A549 (cell line): ENCODE measurements around the gene NUP58.

Experiments used
- BHLHE40 ChIP-seq: IDR thresholded peaks from 2 replicates; pipeline ENCODE4 v1.6.1; 2012; ENCODE audit warnings: low read depth, low read length, inconsistent platforms
- CTCF ChIP-seq: fragments of >200 bp; sonication (Bioruptor Twin); formaldehyde crosslinking; IDR thresholded peaks from 3 replicates; pipeline ENCODE4 v1.5.1; 2016
- ELK1 ChIP-seq: fragments of 150-350 bp; IDR thresholded peaks from 2 replicates; pipeline ENCODE4 v1.6.1; 2014; ENCODE audit warnings: low read depth, mild to moderate bottlenecking, low read length
- ESRRA ChIP-seq: fragments of 150-350 bp; IDR thresholded peaks from 2 replicates; pipeline ENCODE4 v1.6.1; 2014; ENCODE audit warnings: mild to moderate bottlenecking, low read length, borderline replicate concordance
- KDM5A ChIP-seq: fragments of 200-600 bp; sonication (generic); IDR thresholded peaks from 2 replicates; pipeline ENCODE4 v1.6.1; 2016; ENCODE audit warnings: antibody characterized with exemption, mild to moderate bottlenecking
- MAFK ChIP-seq: fragments of 450-650 bp; IDR thresholded peaks from 2 replicates; pipeline ENCODE4 v1.6.1; 2014; ENCODE audit not compliant: partially characterized antibody
- MYC ChIP-seq: IDR thresholded peaks from 2 replicates; pipeline ENCODE4 v1.6.1; 2012; ENCODE audit warnings: mild to moderate bottlenecking, inconsistent platforms, low read length, improper control_type of control experiment, borderline replicate concordance
- RAD21 ChIP-seq, 2 experiments: fragments of >200 bp in 1 of 2; sonication (Bioruptor Twin) in 1 of 2; formaldehyde crosslinking in 1 of 2; IDR thresholded peaks in 1 of 2; conservative IDR thresholded peaks in 1 of 2; 2 replicates in 1 of 2; 3 replicates in 1 of 2; pipeline ENCODE4 v1.6.1; 2012 to 2018; ENCODE audit warnings: inconsistent platforms in 1 of 2
- REST ChIP-seq: fragments of 200-600 bp; sonication (generic); IDR thresholded peaks from 2 replicates; pipeline ENCODE4 v1.6.1; 2016; ENCODE audit warnings: antibody characterized with exemption, mild to moderate bottlenecking, moderate library complexity
- RFX5 ChIP-seq: fragments of 450-650 bp; IDR thresholded peaks from 2 replicates; pipeline ENCODE4 v1.7.1; 2014; ENCODE audit warnings: antibody characterized with exemption, mild to moderate bottlenecking, moderate library complexity
- SREBF2 ChIP-seq: fragments of 450-650 bp; IDR thresholded peaks from 2 replicates; pipeline ENCODE4 v1.6.1; 2014; ENCODE audit warnings: mild to moderate bottlenecking, moderate library complexity
- USF2 ChIP-seq: fragments of 450-650 bp; IDR thresholded peaks from 2 replicates; pipeline ENCODE4 v1.6.1; 2014; ENCODE audit warnings: antibody characterized with exemption

GRCh38 chr13:25353344-25353743 is 51.9 kb downstream of the NUP58 start:
- TF ChIP-seq RAD21 (conservative IDR thresholded peaks at IDR 0.05 in 1 of 2, IDR thresholded peaks at IDR 0.05 in 1 of 2), result no peak
- TF ChIP-seq CTCF, result no peak
- TF ChIP-seq RFX5, result no peak
- TF ChIP-seq MAFK, result no peak
- no peak for TF ChIP-seq ELK1
- TF ChIP-seq SREBF2, result no peak
- TF ChIP-seq USF2, result no peak
- no peak for TF ChIP-seq MYC
- no peak for TF ChIP-seq KDM5A
- TF ChIP-seq REST, result no peak
- TF ChIP-seq BHLHE40, result no peak
- TF ChIP-seq ESRRA, result no peak
